ENCODE measurements around the gene SORBS1.

DNA sequence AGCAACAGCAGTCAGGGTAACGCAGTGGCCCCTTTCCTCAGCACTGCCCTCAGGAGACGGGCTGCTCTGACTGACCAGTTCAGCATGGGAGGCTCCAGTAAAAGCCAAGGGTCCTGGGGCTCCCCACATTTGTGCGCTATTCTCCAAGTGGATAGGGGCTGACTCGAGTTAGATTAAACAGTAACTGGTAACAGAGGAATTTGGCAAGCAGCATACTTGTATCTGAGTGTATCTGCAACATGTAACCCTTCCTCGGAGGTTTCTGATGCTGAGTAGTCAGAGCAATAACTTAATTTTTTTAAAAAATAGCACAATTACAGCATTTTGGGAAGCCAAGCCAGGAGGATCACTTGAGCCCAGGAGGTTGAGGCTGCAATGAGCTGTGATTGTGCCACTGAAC, 22.8 kb downstream of the SORBS1 start:
- TF ChIP-seq, protein P1, sequence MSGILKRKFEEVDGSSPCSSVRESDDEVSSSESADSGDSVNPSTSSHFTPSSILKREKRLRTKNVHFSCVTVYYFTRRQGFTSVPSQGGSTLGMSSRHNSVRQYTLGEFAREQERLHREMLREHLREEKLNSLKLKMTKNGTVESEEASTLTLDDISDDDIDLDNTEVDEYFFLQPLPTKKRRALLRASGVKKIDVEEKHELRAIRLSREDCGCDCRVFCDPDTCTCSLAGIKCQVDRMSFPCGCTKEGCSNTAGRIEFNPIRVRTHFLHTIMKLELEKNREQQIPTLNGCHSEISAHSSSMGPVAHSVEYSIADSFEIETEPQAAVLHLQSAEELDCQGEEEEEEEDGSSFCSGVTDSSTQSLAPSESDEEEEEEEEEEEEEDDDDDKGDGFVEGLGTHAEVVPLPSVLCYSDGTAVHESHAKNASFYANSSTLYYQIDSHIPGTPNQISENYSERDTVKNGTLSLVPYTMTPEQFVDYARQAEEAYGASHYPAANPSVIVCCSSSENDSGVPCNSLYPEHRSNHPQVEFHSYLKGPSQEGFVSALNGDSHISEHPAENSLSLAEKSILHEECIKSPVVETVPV (CRISPR knock-in tag; IDR thresholded peaks at IDR 0.05) = no peak
- TF ChIP-seq ARNTL (CRISPR knock-in tag; IDR thresholded peaks at IDR 0.05; ENCODE audit: borderline replicate concordance, low read depth) = no peak

Measured in SK-N-SH treated with all-trans-retinoic acid at 6 μM for 48 hours (cell line).